Stimulated activated naive B cell treated with anti-CD40 and anti-IgM and Interleukin-4, amounts not matched to agents 10 μg/mL and 1 μg/mL and 100 μg/mL, for 72 hours (primary cell): Measurements from ENCODE around the gene CAMKK1.

ENCODE experiments used
- ATAC-seq, 2 donors: fragments of 150-1000 bp; cut with Tn5 transposase; replicated peaks; 2 replicates each; pipeline ENCODE4 v1.10.0; 2021; ENCODE audit warnings: moderate library complexity in 1 of 2
- DNase-seq: peaks from one replicate; pipeline ENCODE4 v3.0.0; 2021
- H3K27ac Mint-ChIP-seq: one replicate; pipeline ENCODE4 v1.8.0; 2022; ENCODE audit warnings: mild to moderate bottlenecking, mixed read lengths
- H3K27me3 Mint-ChIP-seq, 2 donors: one replicate each; pipeline ENCODE4 v1.8.0; 2022; ENCODE audit warnings: mixed read lengths in 2 of 2
- H3K36me3 Mint-ChIP-seq, 2 donors: one replicate each; pipeline ENCODE4 v1.8.0; 2022; ENCODE audit warnings: mixed read lengths in 2 of 2, mild to moderate bottlenecking in 1 of 2
- H3K4me1 Mint-ChIP-seq, 2 donors: one replicate each; pipeline ENCODE4 v1.8.0; 2022; ENCODE audit warnings: mixed read lengths in 2 of 2, mild to moderate bottlenecking in 1 of 2
- H3K4me3 Mint-ChIP-seq, 2 donors: one replicate each; pipeline ENCODE4 v1.8.0; 2022; ENCODE audit warnings: mild to moderate bottlenecking in 2 of 2, mixed read lengths in 2 of 2, moderate library complexity in 1 of 2
- H3K9me3 Mint-ChIP-seq, 2 donors: one replicate each; pipeline ENCODE4 v1.8.0; 2022; ENCODE audit warnings: mixed read lengths in 2 of 2, mild to moderate bottlenecking in 1 of 2

Gene CAMKK1

GRCh38 chr17:3923466-3924190, 30.8 kb upstream of the CAMKK1 start:
- H3K27me3 Mint-ChIP-seq = no peaks in the 10 kb centered on the region

GRCh38 chr17:3922765-3923164, 29.9 kb upstream of the CAMKK1 start:
- Mint-ChIP-seq H3K4me3 (no peak overlapping the region), H3K4me1 (peaks cover 28 to 37% of the 10 kb centered on the region in 2 donors), H3K27ac (peak overlapping the region; percentile 11), H3K27me3 (no peaks in the 10 kb centered on the region), H3K9me3 (no peaks in the 10 kb centered on the region), H3K36me3 (peaks cover 19 to 26% of the 10 kb centered on the region in 2 donors)
- no peak for DNase-seq
- no peak for ATAC-seq

More at GRCh38 chr17:3923466-3924190, 30.8 kb upstream of the CAMKK1 start:
- ATAC-seq (no peak), DNase-seq (no peak)
- Mint-ChIP-seq H3K27ac (no peak overlapping the region), H3K4me3 (no peak overlapping the region), H3K36me3 (peaks cover 26 to 32% of the 10 kb centered on the region in 2 donors), H3K4me1 (peaks cover 25 to 33% of the 10 kb centered on the region in 2 donors), H3K9me3 (no peaks in the 10 kb centered on the region)

- Mint-ChIP-seq H3K4me1 (peaks cover 34 to 46% of the 10 kb centered on the region in 2 donors), H3K36me3 (peaks cover 15 to 25% of the 10 kb centered on the region in 2 donors), H3K9me3 (no peaks in the 10 kb centered on the region), H3K4me3 (no peak overlapping the region), H3K27ac (peak overlapping the region; percentile 83), H3K27me3 (no peaks in the 10 kb centered on the region)
- peak in 1 of 2 donors; percentile 6 for ATAC-seq
- DNase-seq = no peak
Observed at GRCh38 chr17:3921502-3922319, 28.9 kb upstream of the CAMKK1 start.

- ATAC-seq (peak in 1 of 2 donors; percentile 25), DNase-seq (no peak)
- H3K27me3 Mint-ChIP-seq = no peaks in the 10 kb centered on the region
- peak overlapping the region; percentile 42 for H3K27ac Mint-ChIP-seq
- H3K9me3 Mint-ChIP-seq = no peaks in the 10 kb centered on the region
- peaks cover 37 to 54% of the 10 kb centered on the region in 2 donors for H3K4me1 Mint-ChIP-seq
- H3K4me3 Mint-ChIP-seq = no peak overlapping the region
- H3K36me3 Mint-ChIP-seq = peaks cover 15 to 24% of the 10 kb centered on the region in 2 donors
Observed at GRCh38 chr17:3921006-3921405, 28.2 kb upstream of the CAMKK1 start.

GRCh38 chr17:3919123-3919624, 26.3 kb upstream of the CAMKK1 start:
- Mint-ChIP-seq H3K9me3 (no peaks in the 10 kb centered on the region), H3K4me1 (peaks cover 46 to 72% of the 10 kb centered on the region in 2 donors), H3K36me3 (peaks cover 3 to 20% of the 10 kb centered on the region in 2 donors), H3K27me3 (no peaks in the 10 kb centered on the region), H3K27ac (no peak overlapping the region), H3K4me3 (no peak overlapping the region)
- ATAC-seq (no peak), DNase-seq (no peak)

GRCh38 chr17:3918372-3919122, 25.7 kb upstream of the CAMKK1 start:
- Mint-ChIP-seq H3K4me1 (peaks cover 52 to 78% of the 10 kb centered on the region in 2 donors), H3K9me3 (no peaks in the 10 kb centered on the region), H3K4me3 (no peak overlapping the region), H3K27me3 (no peaks in the 10 kb centered on the region), H3K36me3 (peaks cover 4 to 20% of the 10 kb centered on the region in 2 donors), H3K27ac (peak overlapping the region; percentile 67)
- no peak for ATAC-seq
- DNase-seq = no peak

- ATAC-seq = no peak
- H3K9me3 Mint-ChIP-seq = peaks cover 0 to 4% of the 10 kb centered on the region in 2 donors
- peaks cover 8 to 22% of the 10 kb centered on the region in 2 donors for H3K36me3 Mint-ChIP-seq
- peak overlapping the region; percentile 95 to 96 for H3K4me3 Mint-ChIP-seq
- peak overlapping the region; percentile 99 for H3K27ac Mint-ChIP-seq
- H3K4me1 Mint-ChIP-seq = peaks cover 53 to 81% of the 10 kb centered on the region in 2 donors
- DNase-seq = no peak
- H3K27me3 Mint-ChIP-seq = no peaks in the 10 kb centered on the region
Observed at GRCh38 chr17:3917391-3917931, 24.6 kb upstream of the CAMKK1 start.

- DNase-seq (no peak), ATAC-seq (peak in 1 of 2 donors; percentile 0)
- Mint-ChIP-seq H3K4me1 (peaks cover 53 to 81% of the 10 kb centered on the region in 2 donors), H3K4me3 (peak overlapping the region; percentile 95 to 96), H3K27ac (peak overlapping the region; percentile 99), H3K9me3 (peaks cover 0 to 4% of the 10 kb centered on the region in 2 donors), H3K27me3 (no peaks in the 10 kb centered on the region), H3K36me3 (peaks cover 13 to 25% of the 10 kb centered on the region in 2 donors)
Observed at GRCh38 chr17:3916825-3917224, 24.0 kb upstream of the CAMKK1 start.

- Mint-ChIP-seq H3K4me1 (peaks cover 56 to 81% of the 10 kb centered on the region in 2 donors), H3K27me3 (no peaks in the 10 kb centered on the region), H3K27ac (peak within 1 kb of the TSS; percentile 99), H3K9me3 (peaks cover 0 to 4% of the 10 kb centered on the region in 2 donors), H3K4me3 (peak within 1 kb of the TSS; percentile 95 to 96), H3K36me3 (peaks cover 18 to 30% of the 10 kb centered on the region in 2 donors)
- ATAC-seq = peak; percentile 21 to 25
- peak; percentile 65 for DNase-seq
Observed at GRCh38 chr17:3915995-3916696, 23.3 kb upstream of the CAMKK1 start, which contains the start of gene P2RX1. Gene P2RX1, minus strand, starts transcription at chr17:3916465. Its CDS starts 240 bp downstream, at chr17:3916225.

- no peaks in the 10 kb centered on the region for H3K27me3 Mint-ChIP-seq
- peak overlapping the region; percentile 99 for H3K27ac Mint-ChIP-seq
- H3K9me3 Mint-ChIP-seq = peaks cover 0 to 4% of the 10 kb centered on the region in 2 donors
- peak overlapping the region; percentile 95 to 96 for H3K4me3 Mint-ChIP-seq
- peaks cover 19 to 33% of the 10 kb centered on the region in 2 donors for H3K36me3 Mint-ChIP-seq
- H3K4me1 Mint-ChIP-seq = peaks cover 55 to 81% of the 10 kb centered on the region in 2 donors
- ATAC-seq = peak; percentile 10 to 12
- no peak for DNase-seq
Observed at GRCh38 chr17:3915581-3915994, 22.7 kb upstream of the CAMKK1 start.

- H3K27ac Mint-ChIP-seq = peak overlapping the region; percentile 99
- peaks cover 21 to 42% of the 10 kb centered on the region in 2 donors for H3K36me3 Mint-ChIP-seq
- peak; percentile 80 for DNase-seq
- no peaks in the 10 kb centered on the region for H3K27me3 Mint-ChIP-seq
- peaks cover 0 to 4% of the 10 kb centered on the region in 2 donors for H3K9me3 Mint-ChIP-seq
- H3K4me3 Mint-ChIP-seq = peak overlapping the region; percentile 95 to 96
- H3K4me1 Mint-ChIP-seq = peaks cover 64 to 91% of the 10 kb centered on the region in 2 donors
- peak; percentile 71 to 77 for ATAC-seq
Observed at GRCh38 chr17:3914312-3914670, 21.4 kb upstream of the CAMKK1 start.

GRCh38 chr17:3913531-3914311, 20.9 kb upstream of the CAMKK1 start:
- peaks cover 0 to 4% of the 10 kb centered on the region in 2 donors for H3K9me3 Mint-ChIP-seq
- H3K27ac Mint-ChIP-seq = peak overlapping the region; percentile 99
- peaks cover 66 to 93% of the 10 kb centered on the region in 2 donors for H3K4me1 Mint-ChIP-seq
- H3K4me3 Mint-ChIP-seq = peak overlapping the region; percentile 95 to 96
- DNase-seq = peak; percentile 83
- no peaks in the 10 kb centered on the region for H3K27me3 Mint-ChIP-seq
- ATAC-seq = peak; percentile 62 to 63
- H3K36me3 Mint-ChIP-seq = peaks cover 22 to 43% of the 10 kb centered on the region in 2 donors
